ENCODE results near the gene REV3L.
"Not testable (repeated sequence)": the region's sequence is repeated elsewhere in the genome, so short reads cannot be mapped to it uniquely, and the experiment has no call there.

The REV3L gene

GRCh38 chr6:111294374-111294967 is 188.5 kb downstream of the REV3L start:
- DNase-seq, result no peak

DNA sequence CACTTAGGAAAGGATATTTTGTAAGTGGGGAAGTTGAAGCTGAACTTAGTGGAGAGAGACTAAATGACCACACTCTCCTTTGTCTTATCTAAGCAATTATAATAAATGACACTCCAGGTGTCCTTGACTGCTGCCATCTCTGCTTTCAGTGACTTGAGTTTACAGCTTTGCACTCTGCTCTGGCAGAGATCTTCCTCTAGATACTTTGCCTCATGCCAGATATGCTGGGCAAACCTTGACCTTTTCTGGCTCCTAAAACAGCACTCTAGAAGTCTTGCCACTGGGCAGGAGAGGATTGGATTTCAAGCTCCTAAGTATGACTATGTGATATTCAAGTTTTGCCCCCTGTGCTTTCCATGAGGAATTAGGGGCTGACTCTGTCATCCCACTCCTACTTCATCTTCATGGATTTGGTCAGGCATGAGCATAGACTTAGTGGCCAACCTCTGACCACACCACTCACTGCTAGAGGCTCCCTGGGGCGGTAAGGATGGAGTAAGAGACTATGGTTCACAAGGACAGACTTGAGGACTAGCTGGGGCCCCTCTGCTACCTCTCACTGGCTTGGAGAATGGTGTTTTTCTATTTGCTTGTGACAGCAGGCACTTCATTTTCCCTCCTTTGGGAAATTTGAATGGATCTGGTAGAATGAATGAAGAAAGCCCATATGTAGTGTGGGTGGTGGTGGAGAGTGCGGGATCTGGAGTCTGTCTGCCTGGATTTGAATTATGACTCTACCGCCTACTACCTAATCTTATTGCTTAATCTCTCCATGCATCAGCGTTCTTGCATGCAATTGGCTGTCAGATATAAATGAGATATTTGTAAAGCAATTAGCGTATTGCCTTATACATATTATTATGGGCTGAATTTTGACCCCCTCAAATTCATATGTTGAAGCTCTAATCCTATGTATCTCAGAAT is 191.4 kb downstream of the REV3L start:
- no peak for DNase-seq

DNA sequence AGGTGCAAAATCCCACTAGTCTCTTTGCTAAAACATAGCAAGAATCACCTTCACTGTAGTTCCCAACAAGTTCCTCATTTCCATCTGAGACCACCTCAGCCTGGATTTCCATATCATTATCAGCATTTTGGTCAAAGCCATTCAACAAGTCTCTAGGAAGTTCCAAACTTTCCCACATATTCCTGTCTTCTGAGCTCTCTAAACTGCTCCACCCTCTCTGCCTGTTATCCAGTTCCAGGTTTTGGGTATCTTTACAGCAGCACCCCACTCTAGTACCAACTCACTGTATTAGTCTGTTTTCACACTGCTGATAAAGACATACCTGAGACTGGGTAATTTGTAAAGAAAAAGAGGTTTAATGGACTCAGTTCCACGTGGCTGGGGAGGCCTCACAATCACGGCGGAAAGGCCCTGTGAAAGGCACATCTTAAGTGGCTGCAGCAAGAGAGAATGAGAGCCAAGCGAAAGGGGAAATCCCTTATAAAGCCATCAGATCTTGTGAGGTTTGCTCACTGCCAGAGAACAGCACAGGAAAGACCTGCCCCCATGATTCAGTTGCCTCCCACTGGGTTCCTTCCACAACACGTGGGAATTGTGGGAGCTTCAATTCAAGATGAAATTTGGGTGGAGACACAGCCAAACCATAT is 192.2 kb downstream of the REV3L start:
- DNase-seq, result peak; percentile 32

GRCh38 chr6:111284356-111284755 is 198.7 kb downstream of the REV3L start:
- not testable (repeated sequence) for DNase-seq

DNA sequence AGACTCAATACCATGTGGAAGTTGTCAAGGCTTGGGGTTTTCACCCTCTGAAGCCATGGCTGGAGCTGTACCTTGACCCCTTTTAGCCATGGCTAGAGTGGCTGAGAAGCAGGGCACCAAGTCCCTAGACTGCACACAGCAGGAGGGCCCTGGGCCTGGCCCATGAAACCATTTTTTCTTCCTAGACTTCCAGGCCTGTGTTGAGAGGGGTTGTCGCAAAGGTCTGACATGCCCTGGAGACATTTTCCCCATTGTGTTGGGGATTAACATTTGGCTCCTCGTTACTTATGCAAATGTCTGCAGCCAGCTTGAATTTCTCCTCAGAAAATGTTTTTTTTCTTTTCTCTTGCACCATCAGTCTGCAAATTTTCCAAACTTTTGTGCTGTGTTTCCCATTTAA is 199.3 kb downstream of the REV3L start:
- DNase-seq, result no peak

- peak; percentile 49 for DNase-seq
Measured at GRCh38 chr6:111282515-111282914, 200.5 kb downstream of the REV3L start.

DNA sequence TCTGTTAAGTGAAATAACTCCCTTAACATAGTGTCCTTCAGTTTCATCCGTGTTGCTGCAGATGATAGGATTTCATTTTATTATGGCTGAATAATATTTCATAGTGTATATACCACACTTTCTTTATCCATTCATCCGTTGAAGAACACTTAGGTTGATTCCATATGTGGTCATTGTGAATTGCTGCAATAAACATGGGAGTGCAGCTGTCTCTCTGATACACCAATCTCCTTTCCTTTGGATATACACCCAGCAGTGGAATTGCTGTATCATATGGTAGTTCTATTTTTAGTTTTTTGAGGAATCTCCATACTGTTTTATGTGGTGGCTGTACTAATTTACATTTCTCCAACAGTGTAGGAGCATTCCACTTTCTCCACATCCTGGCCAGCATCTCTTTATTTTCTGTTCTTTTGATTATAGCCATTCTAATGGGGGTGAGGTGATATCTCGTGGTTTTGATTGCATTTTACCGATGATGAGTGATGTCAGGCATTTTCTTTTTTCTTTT is 202.5 kb downstream of the REV3L start:
- no peak for DNase-seq

- no peak for DNase-seq
Measured at GRCh38 chr6:111278731-111279130, 204.3 kb downstream of the REV3L start.

GRCh38 chr6:111277819-111278218 is 205.2 kb downstream of the REV3L start:
- no peak for DNase-seq

DNA sequence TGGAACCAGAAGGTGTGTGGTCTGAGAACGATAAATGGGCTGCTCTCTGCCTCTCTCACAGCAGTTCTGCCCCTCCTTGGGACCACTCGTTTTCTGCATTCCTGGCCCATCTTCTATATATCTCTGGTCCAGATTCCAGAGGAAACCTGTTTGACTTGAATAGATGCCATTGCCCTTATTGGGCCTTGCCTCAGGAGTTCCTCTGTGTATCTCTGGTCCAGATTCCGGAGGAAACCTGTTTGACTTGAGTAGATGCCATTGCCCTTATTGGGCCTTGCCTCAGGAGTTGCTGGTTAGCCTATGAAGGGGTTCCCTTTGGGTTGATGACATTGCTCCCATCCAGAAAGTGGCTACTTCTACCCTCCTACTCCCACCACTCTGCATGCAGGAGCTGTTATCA is 206.3 kb downstream of the REV3L start:
- no peak for DNase-seq

- DNase-seq, result peak; percentile 78
Measured at GRCh38 chr6:111276335-111276734, 206.7 kb downstream of the REV3L start.

DNA sequence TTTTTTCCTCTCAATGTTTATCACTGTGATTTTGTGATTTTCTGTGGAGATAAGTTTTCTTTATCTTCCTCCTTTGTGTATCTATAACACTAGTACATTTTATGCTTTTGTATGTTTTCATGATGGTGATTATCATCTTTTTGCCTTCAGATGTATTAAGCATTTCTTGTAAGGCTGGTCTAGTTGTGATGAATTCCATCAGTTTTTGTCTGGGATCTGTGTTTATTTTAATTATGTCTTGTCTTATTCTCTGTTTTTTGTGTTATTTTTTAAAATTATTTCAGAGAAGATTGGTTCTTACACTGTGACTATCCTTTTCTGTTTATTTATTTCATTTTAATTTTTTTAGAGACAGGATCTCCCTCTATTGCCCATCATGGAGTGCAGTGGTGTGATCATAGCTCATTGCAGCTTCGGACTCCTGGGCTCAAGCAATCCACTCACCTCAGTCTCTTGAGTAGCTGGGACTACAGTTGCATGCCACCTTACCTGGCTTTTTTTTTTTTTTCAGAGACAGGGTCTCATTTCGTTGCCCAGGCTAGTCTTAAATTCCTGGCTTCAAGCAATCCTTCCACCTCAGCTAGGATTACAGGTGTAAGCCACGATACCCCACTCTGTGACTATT is 208.3 kb downstream of the REV3L start:
- no peak for DNase-seq

DNA sequence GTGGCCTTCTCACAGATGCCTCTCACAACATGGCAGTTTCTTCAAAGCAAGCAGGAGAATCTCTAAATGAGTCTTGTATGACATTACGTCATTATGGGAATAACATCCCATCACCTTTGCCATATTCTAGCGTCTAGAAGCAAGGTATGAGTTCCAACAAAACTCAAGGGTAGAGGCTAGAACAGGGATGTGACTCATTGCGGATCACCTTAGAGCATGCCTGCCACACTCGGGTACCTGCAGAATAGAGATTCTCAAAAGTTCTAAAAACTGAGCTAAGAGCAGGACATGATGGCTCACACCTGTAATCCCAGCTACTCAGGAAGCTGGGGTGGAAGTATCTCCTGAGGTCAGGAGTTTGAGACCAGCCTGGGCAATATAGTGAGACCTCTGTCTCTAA is 212.9 kb downstream of the REV3L start:
- DNase-seq, result no peak

- DNase-seq, result no peak
Measured at GRCh38 chr6:111269401-111269970, 213.5 kb downstream of the REV3L start.

DNA sequence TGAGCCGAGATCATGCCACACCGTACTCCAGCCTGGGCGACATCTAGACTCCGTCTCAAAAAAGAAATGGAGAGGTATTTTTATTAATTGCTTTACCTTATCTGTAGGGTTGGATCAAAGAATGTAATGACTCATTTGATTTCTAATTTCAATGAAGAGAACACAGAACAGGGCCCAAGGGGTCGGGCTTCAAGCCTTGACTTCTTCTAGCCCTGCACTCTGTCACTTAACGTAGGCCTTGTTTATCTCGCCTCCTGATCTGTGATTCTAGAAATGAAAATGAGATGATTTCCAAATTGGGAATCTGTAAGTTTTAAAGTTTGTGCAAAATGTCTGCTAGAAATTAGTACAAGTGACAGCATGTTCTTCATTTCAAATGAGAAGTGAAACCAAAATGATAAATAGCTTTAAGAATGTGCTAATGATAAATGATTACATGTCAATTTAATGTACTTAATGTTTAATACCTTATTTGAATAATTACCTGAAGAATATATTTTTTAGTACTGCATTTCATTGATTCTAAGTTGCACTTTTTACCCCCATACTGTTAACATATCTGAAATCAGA is 215.2 kb downstream of the REV3L start:
- no peak for DNase-seq

GRCh38 chr6:111266276-111266675 is 216.7 kb downstream of the REV3L start:
- no peak for DNase-seq

GRCh38 chr6:111265842-111266241 is 217.2 kb downstream of the REV3L start:
- DNase-seq, result peak; percentile 93

DNA sequence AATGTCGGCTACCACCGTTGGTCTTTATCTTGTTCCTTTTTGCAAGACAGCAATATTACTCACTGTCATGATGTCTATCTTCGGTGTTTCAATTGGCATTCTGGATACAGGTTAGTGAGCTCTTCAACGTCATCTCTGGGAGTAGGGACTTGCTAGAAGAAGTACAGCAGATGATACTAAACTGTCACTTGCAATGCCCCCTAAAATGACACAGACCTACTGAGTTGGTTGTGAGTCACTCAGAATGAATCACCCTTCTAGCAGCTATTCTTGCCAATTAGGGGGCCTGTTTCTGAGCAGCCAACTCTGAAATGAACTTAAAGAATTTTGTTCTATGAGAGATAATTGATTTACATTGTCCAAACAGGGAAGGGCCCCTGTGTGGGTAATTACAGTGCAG is 219.2 kb downstream of the REV3L start:
- peak; percentile 37 for DNase-seq

DNA sequence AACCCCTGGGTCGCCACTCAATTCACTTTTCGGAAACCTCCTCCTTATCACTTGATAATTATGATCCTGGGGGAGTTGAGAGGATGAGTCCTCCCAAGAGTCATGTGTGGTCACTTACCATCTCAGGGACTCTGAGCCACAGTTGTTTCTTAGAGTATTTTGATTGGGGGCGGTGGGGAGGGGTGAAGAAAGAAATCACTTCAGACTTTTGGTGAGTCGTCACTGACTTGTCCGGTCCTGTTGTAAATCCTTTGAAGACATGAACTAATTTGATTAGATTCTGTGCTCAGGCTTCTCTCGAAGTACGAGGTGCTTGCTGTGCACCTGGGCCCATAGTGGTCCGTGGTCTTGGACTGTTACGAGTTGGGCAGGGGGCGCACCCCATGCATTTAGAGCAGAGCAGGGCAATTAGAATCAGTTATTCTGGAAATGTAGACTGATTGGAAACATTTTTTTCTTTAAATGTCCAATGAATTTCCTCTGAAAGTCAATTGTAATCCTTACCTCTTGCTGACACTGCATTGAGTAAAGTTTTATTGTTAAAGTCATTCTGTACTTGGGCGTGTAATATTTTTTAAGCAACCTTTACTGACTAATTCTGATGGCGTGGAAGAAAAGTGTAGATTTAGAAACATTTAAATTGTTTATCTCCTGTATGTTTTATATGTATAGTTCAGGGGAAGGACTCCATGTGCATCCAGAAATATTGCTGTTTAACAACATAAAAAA is 222.3 kb downstream of the REV3L start:
- DNase-seq, result peak; percentile 30

GRCh38 chr6:111259089-111259831 is 223.8 kb downstream of the REV3L start:
- DNase-seq, result peak; percentile 100

DNA sequence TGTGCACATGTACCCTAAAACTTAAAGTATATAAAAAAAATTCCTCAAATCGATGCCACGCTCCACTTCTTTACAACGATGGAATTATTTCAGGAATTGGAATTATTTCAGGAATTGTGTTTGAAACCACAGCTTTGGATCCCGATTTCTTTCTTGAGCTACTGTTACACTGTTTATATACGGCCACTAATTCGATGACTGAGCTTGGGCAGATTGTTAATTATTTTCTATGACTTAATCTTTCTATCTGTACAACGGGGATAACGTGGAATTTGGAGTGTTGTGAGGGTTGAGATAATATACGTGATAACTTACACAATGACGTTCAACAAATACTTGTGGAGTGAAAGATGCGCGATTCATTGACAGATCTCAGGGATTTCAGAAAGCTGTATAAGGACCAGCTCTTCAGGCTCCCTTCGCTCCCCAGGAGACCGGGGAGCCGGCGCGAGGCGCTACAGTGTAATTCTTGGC is 224.4 kb downstream of the REV3L start:
- no peak for DNase-seq

Measured in OCI-M1 (cell line).